HFF-Myc (cell line): ENCODE measurements around the gene PRPF40A.
A peak's percentile ranks its signal among the peaks of the same experiment; 100 is the strongest.

Experiments
- DNase-seq: peaks from one replicate; pipeline ENCODE4 v3.0.0-alpha.2; 2011; ENCODE audit warnings: low read depth; ENCODE audit errors: extremely low read depth
- H3K4me3 ChIP-seq: replicated peaks from 2 replicates; pipeline ENCODE4 v1.5.1; 2011; ENCODE audit warnings: low read depth, mild to moderate bottlenecking, control low read depth, low read length
- TF ChIP-seq, protein P1 (sequence below): IDR thresholded peaks from 2 replicates; pipeline ENCODE4 v1.5.1; 2012; ENCODE audit warnings: mild to moderate bottlenecking, low read depth, low read length, control low read depth; ENCODE audit errors: missing control alignments

The PRPF40A gene

DNA sequence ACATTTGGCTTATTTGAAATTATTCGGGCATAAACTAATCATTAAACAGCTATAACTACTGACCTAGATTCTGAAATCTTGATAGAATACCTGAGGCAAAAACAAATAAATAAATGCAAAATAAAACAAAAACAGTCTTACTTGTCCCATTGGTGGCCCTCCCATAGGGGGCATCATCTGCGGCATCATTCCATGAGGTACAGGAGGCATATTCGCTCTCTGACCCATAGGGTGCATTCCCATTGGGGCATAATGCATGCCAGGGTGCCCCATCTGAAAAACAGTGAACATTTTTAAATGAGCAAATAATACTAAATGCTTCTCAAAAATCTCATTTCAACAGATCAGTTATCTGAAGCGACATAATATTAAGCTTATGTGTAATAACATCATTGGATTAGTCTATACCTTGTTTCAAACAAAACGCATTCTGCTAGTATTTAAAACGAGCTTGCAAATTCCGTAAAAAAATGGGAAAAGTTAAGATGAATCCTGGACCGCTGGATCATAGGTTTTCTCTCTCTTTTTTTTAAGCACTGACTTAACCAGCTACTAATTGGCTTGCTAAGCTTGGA lies 1.3 kb downstream of the PRPF40A start:
- DNase-seq: peak; percentile 27
- TF ChIP-seq, protein P1, sequence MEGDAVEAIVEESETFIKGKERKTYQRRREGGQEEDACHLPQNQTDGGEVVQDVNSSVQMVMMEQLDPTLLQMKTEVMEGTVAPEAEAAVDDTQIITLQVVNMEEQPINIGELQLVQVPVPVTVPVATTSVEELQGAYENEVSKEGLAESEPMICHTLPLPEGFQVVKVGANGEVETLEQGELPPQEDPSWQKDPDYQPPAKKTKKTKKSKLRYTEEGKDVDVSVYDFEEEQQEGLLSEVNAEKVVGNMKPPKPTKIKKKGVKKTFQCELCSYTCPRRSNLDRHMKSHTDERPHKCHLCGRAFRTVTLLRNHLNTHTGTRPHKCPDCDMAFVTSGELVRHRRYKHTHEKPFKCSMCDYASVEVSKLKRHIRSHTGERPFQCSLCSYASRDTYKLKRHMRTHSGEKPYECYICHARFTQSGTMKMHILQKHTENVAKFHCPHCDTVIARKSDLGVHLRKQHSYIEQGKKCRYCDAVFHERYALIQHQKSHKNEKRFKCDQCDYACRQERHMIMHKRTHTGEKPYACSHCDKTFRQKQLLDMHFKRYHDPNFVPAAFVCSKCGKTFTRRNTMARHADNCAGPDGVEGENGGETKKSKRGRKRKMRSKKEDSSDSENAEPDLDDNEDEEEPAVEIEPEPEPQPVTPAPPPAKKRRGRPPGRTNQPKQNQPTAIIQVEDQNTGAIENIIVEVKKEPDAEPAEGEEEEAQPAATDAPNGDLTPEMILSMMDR: peak; percentile 83

DNA sequence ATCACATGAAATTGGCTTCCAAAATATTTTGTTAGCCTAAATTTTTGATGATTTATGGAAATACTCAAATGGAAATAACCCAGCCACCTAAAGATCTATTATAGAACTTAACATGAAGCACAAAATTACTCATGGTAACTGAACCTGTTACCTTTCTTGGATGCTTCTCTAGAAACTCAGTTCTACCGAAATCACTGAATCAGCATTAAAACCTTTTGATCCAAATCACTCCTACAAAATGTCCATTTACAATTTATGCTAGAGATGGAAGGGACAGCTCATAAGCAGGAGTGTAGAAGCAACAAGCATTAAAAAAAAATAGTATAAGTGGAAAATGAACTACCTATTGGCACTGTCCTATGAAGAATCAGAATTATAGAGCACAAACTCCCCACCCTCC lies 2.1 kb downstream of the PRPF40A start:
- DNase-seq: no peak
- TF ChIP-seq, protein P1: no peak
- peak overlapping the region; percentile 94 for H3K4me3 ChIP-seq

More for the DNA sequence above, 1.3 kb downstream of the PRPF40A start:
- peak overlapping the region; percentile 94 for H3K4me3 ChIP-seq

DNA sequence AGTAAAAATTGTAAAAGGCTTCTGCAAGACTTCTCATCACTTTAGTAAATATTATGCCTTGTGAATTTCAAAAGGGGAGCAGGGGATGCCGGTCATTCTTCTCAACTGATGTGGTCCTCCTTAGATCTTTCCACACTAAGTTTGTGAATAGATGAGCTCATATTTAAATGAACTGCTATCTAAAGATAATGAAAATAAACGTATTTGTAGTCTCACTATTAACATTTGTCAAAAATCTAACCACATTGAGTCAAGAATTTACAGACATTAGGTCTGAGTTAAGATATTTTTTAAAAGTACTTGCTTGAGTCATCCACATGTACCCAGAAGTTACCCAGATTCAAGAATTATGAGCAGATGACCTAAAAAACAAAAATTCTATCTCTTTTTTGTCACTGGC lies 6.5 kb downstream of the PRPF40A start:
- H3K4me3 ChIP-seq: no peak overlapping the region
- DNase-seq: no peak
- TF ChIP-seq, protein P1: no peak

DNA sequence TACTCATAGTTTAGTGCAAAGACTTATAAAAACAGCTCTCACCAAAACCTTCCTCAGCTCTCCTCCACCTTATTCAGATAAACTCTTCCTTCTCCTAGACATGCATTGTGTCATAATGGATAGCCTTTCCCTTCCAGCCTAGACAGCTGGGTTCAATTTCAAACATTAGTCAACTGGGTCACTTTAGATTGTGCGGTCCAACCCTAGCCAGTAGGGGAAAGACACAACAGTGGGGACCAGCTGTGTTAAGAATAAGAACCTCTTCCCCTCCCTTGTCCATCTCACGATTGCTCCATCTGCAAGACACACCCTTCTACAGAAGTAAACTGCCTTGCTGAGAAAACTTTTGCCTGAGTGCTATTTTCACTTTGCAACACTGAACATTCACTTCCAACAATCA lies 8.5 kb downstream of the PRPF40A start:
- no peak overlapping the region for H3K4me3 ChIP-seq
- no peak for DNase-seq
- TF ChIP-seq, protein P1: no peak

DNA sequence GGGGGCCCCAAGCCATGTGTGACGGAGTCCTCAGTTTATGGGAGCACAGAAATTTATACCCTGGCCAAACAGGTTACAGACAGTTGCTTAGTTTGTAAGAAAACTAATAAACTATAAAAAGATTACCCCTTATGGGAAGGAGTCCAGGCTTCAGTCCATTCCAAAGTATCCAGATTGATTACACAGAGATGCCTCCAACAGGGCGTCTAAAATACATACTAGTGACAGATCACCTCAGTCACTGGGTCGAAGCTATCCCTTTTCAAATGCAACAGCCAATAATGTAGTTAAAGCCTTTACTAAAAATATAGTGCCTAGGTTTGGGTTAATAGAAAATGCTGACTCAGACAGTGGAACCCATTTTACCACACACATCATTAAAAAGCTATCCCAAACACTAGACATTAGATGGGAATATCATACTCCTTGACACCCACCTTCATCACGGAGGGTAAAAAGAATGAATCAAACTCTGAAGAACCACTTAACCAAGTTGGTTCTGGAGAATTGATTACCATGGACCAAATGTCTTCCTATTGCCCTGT lies 10.7 kb downstream of the PRPF40A start:
- H3K4me3 ChIP-seq: no peak overlapping the region
- DNase-seq: no peak
- TF ChIP-seq, protein P1: no peak

DNA sequence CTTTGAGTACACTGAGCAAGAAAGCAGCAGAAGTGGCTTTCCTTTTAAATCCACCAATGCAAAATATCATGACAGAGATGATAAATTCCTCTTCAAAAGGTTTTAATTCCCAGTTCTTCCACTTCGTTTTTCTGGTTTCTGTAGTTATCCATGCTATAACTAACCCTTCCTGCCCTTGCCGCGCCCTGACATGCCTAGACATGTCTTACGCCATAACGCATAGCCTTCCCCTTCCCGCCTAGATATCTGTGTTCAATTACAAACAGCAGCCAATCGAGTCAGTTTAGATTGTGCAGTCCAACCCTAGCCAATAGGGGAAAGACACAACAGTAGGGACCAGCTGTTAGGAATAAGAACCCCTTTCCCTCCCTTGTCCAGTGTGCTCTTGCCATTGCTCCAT lies 16.1 kb downstream of the PRPF40A start:
- DNase-seq: no peak
- H3K4me3 ChIP-seq: no peak overlapping the region
- TF ChIP-seq, protein P1: no peak

DNA sequence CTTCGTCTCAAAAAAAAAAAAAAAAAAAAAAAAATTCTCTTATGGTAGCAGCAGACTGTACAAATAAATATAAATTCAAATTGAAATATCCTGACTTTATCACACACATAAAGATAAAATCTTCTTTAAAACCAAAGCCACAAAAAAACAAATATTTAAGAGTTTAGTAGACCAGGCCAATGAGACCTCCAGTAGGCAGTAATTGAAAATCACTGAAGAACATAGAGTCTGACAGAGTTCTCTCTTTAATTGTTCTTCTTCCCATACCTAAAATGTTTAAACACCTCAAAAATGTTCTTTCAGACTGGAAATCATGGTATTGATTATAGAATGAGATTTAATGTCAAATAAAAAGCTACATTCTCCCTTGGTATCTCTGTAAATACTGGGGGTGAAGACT lies 20.8 kb downstream of the PRPF40A start:
- no peak for DNase-seq
- no peak overlapping the region for H3K4me3 ChIP-seq
- TF ChIP-seq, protein P1: no peak
